WI38 (cell line): Measurements from ENCODE around the gene DYNC1H1.

Experiments used
- H3K4me3 ChIP-seq: 2 replicates; pipeline ENCODE4 v1.5.1; 2011; ENCODE audit warnings: low read depth, mild to moderate bottlenecking, control low read depth, low read length
- TF ChIP-seq, protein P1 (sequence below): IDR thresholded peaks from 2 replicates; pipeline ENCODE4 v1.5.1; 2012; ENCODE audit warnings: low read depth, mild to moderate bottlenecking, control low read depth, low read length

DYNC1H1 gene

DNA sequence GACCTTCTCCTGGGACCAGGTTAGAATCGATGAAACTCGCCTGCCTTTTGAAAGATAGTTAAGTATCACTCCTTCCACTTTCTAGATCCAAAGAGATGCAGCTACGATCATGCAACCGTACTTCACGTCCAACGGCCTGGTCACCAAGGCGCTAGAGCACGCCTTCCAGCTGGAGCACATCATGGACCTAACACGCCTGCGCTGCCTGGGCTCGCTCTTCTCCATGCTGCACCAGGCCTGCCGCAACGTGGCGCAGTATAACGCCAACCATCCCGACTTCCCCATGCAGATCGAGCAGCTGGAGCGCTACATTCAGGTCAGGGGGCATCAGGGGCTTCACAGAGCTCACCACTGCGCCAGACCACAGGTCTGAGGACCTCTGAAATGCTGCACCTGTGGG is 51.4 kb downstream of the DYNC1H1 start:
- H3K4me3 ChIP-seq, result no peak overlapping the region
- TF ChIP-seq, protein P1, sequence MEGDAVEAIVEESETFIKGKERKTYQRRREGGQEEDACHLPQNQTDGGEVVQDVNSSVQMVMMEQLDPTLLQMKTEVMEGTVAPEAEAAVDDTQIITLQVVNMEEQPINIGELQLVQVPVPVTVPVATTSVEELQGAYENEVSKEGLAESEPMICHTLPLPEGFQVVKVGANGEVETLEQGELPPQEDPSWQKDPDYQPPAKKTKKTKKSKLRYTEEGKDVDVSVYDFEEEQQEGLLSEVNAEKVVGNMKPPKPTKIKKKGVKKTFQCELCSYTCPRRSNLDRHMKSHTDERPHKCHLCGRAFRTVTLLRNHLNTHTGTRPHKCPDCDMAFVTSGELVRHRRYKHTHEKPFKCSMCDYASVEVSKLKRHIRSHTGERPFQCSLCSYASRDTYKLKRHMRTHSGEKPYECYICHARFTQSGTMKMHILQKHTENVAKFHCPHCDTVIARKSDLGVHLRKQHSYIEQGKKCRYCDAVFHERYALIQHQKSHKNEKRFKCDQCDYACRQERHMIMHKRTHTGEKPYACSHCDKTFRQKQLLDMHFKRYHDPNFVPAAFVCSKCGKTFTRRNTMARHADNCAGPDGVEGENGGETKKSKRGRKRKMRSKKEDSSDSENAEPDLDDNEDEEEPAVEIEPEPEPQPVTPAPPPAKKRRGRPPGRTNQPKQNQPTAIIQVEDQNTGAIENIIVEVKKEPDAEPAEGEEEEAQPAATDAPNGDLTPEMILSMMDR, result no peak

DNA sequence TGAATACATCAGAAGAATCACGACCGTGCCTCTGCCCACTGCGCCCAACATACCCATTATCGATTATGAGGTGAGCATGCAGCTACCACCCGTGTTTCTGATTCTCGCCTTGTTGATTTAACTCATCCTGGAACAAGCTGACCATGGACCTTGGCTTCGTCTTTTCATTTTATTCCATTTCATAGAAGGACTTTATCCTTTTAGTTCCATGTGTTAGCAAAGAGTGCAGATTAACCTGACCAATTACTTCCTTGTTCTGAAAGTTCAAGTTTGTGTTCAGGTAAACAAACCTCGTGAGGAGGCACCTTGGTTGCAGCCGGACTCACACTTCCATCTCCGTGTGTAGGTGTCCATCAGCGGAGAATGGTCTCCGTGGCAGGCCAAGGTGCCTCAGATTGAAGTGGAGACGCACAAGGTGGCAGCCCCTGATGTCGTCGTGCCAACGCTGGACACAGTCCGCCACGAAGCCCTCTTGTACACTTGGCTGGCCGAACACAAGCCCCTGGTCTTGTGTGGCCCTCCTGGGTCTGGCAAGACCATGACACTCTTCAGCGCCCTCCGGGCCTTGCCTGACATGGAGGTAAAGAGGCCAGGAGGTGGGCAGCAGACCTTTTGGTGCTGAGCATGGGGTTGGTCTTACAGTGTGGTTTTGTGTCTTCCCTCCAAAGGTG is 52.2 kb downstream of the DYNC1H1 start:
- TF ChIP-seq, protein P1, result no peak
- H3K4me3 ChIP-seq, result no peak overlapping the region

DNA sequence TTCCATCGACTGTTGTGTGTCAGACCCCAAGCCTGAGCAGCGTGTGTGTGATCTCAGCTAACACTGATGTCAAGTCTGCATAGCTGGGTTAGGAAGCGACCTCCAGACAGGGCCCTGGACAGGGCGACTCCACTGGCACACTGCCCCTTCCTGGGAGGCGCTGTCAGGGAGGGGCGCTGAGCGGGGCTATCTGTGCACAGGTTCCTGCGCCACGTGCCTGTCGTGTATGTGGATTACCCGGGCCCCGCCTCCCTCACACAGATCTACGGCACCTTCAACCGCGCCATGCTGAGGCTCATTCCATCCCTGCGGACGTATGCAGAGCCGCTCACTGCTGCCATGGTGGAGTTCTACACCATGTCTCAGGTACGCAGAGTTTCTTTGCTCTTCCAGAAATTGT is 53.9 kb downstream of the DYNC1H1 start:
- H3K4me3 ChIP-seq, result no peak overlapping the region
- TF ChIP-seq, protein P1, result no peak

DNA sequence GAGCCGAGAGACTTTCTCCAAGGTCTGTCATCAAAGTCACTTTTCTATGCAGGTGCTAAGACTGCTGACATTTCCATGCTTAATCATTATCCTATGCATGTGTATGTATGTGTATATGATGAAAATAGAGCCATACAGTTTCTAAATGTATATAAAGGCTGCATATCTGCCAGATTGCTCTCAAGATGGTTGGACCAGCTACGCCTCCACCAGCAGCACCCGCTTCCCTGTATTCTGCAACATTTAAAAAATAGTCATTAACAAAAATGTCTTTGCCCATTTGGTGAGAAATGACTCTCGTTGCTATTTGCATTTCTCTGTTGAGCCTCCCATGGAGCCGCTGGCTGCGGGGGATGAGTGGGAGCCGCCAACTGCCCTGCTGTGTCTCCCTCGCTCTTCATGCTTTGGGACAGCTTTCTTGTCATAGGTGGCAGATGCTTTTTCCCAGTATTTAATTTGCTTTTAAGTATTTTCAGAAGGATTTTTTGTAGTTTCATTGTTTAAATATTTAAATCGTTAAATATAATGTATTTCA is 54.7 kb downstream of the DYNC1H1 start:
- TF ChIP-seq, protein P1, result no peak
- H3K4me3 ChIP-seq, result no peak overlapping the region

DNA sequence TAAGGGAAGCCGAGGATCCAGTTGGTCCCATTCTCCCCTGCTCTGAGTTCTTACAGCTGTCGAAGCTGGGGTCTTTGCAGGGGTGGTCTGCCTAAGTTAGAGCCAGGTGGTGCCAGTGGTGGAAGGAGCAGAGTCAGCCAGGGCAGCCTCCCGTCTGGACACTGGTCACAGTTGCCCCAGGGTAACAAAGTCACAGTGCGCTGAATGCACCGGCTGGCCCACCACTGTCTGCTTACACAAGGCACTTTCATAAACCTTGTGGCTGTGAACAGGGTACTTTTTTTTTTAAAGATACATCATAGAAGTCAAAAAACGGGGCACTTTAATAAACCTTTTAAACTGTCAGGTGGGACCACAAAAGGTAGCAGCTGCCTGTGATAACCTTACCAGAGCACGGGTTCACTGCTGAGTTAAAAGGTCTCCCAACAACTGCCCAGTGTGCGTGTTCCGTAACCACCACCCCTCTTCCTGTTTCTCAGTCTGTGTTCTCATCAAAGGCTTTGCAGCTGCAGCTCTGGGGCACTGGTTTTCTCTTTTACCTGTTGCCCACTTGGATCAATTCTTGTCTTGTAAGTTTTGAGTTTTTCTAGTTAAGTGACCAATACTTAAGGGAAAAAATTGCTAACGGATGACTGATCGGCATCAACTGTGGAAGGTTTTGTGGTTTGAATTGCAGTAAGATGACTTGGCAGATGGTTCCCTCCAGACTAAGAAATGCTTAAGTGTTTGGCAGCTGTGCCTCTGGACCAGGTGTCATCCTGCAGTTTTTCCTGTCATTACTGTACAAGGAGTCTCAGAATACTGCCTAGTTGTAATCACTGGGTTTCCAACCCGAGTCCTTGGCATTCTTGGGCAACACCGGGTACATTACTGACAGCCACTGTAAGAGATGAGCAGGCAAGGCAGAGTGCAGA is 55.9 kb downstream of the DYNC1H1 start:
- TF ChIP-seq, protein P1, result no peak
- H3K4me3 ChIP-seq, result no peak overlapping the region

DNA sequence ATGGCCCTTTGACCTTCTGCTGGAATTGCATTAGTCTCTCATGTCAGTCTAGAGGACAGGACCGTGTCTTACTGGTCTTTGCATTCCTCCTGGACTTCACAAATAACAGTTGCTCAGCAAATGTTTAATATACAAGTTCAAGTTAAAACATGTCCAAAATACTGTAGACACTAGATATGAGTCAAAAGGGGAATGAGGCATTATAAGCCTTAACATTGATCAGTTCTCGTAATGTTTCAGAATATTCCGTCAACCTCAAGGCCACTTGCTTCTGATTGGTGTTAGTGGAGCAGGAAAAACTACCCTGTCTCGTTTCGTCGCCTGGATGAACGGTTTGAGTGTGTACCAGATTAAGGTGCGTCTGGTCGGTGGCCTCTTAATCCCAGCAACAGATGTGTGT is 62.6 kb downstream of the DYNC1H1 start:
- TF ChIP-seq, protein P1, result no peak
- no peak overlapping the region for H3K4me3 ChIP-seq

DNA sequence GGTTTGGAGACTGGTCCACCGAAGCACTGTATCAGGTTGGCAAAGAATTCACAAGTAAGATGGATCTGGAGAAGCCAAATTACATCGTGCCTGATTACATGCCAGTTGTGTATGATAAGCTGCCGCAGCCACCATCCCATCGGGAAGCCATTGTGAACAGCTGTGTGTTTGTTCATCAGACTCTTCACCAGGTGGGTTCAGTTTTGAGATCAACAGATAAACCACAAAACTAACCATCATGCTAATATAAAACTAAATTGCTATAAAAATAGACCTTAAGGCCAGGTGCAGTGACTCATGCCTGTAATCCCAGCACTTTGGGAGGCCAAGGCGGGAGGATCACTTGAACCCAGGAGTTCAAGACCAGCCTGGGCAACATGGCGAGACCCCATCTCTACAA is 63.6 kb downstream of the DYNC1H1 start:
- TF ChIP-seq, protein P1, result no peak
- H3K4me3 ChIP-seq, result no peak overlapping the region
